Lung (tissue), 12 donors: ENCODE results near the gene SLC12A7. TPM values are rescaled to one million over a fixed set of nuclear protein-coding genes. Genes with fewer than 3 reads are reported as not detected.
A peak's percentile ranks its signal among the peaks of the same experiment; 100 is the strongest.

ENCODE experiments used
- ATAC-seq: fragments of 200-7000 bp; cut with Tn5 transposase; one replicate; pipeline ENCODE4 v1.9.1; 2020; ENCODE audit warnings: moderate number of reproducible peaks; ENCODE audit not compliant: insufficient read depth, low FRiP score
- DNase-seq, 3 donors: peaks; one replicate each; pipeline ENCODE4 v3.0.0-alpha.2; 2013 to 2017
- H3K27ac ChIP-seq, 2 donors: one replicate each; pipeline ENCODE4 v1.5.1; 2013; ENCODE audit warnings: mild to moderate bottlenecking in 2 of 2, moderate library complexity in 2 of 2, control low read depth in 1 of 2, inconsistent platforms in 1 of 2, low read depth in 1 of 2, low read length in 1 of 2
- H3K27me3 ChIP-seq, 3 donors: one replicate each; pipeline ENCODE4 v1.5.1; 2013; ENCODE audit warnings: low read length in 2 of 3; ENCODE audit not compliant: control insufficient read depth in 3 of 3, insufficient read depth in 3 of 3
- H3K36me3 ChIP-seq, 4 donors: one replicate each; pipeline ENCODE4 v1.5.1; 2013; ENCODE audit warnings: low read length in 4 of 4, mild to moderate bottlenecking in 1 of 4, moderate library complexity in 1 of 4; ENCODE audit not compliant: control insufficient read depth in 4 of 4, insufficient read depth in 4 of 4
- H3K4me1 ChIP-seq, 5 donors: one replicate each; pipeline ENCODE4 v1.5.1; 2013; ENCODE audit warnings: low read length in 5 of 5, mild to moderate bottlenecking in 2 of 5, moderate library complexity in 1 of 5; ENCODE audit not compliant: control insufficient read depth in 5 of 5, insufficient read depth in 5 of 5
- H3K4me3 ChIP-seq: one replicate; pipeline ENCODE4 v1.5.1; 2013; ENCODE audit warnings: mild to moderate bottlenecking, control low read depth, moderate library complexity
- H3K9ac ChIP-seq, 2 donors: one replicate each; pipeline ENCODE4 v1.5.1; 2013; ENCODE audit warnings: low read length in 2 of 2, control low read depth in 1 of 2; ENCODE audit not compliant: insufficient read depth in 1 of 2
- H3K9me3 ChIP-seq, 4 donors: one replicate each; pipeline ENCODE4 v1.5.1; 2013; ENCODE audit warnings: low read length in 3 of 4, mild to moderate bottlenecking in 1 of 4, moderate library complexity in 1 of 4; ENCODE audit not compliant: control insufficient read depth in 4 of 4, insufficient read depth in 3 of 4
- WGBS, 2 donors: extraction: QIAGEN DNeasy Blood & Tissue Kit; methylation state at CpG; one replicate each; pipeline ENCODE4 v1.1.7; 2013; 5-methylcytosine and 5-hydroxymethylcytosine counted together
- polyA plus RNA-seq, 2 donors: library from polyadenylated mRNA; stranded (reverse); fragments of 200-250 nt; gene quantifications; one replicate each; pipeline ENCODE4 v1.2.1, GENCODE V29; 2013
- total RNA-seq, 2 donors: library from RNA; depleted of rRNA in 1 of 2; stranded (reverse); fragments of >200 nt in 1 of 2; gene quantifications; one replicate each; pipeline ENCODE4 v1.2.1, GENCODE V29; 2014 to 2021
- TF ChIP-seq, protein P1 (sequence below): IDR thresholded peaks from 2 replicates; pipeline ENCODE4 v1.5.1; 2012; ENCODE audit warnings: mild to moderate bottlenecking; ENCODE audit errors: control extremely low read depth, extremely low read depth
- donor health status: control.
- donor health status: control.
- donor health status: Bipolar disorder and iron deficiency.
- donor health status: healthy.
- donor health status: DM: yes; HTN: yes; CAD: no.

Gene SLC12A7
- total and polyA plus RNA-seq, 4 donors: 14.8 to 50.4 (median 39.8) TPM

DNA sequence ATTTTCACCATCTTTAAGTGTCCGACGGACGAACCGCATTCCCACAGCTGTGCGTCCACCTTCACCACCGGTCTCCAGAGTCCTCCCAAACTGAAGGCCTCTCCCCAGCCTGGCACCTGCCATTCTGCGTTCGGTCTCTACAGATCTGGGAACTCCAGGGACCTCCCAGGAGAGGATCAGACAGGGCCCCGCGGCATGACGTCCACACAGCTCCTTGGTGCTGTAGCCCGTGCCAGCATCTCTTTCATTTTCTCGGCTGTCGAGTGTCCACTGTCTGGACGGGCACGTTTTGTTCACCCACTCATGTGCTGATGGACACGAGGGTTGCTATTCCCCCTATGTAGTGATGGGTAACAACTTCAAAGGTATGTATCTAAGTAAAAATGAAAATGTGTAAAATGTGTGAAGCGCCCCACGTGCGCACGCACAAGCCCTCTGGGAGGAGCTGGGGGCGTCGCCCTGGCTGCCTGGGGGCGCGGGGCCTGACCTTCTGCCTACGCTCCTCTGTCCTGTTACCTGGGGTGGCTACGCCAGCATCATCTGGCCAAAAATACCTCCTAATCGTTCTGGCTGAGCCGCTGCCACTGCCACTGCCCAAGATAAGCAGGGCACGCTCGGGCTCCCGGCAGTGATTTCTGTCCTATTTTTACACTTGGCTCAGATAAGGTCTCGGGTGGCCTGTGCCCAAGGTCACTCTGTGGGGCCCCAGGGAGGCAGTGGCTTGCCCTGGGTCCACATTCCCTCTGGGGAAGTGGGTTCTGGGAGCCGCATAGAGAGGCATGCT is 10.8 kb upstream of the SLC12A7 start:
- H3K9ac ChIP-seq: no peak overlapping the region
- no peaks in the 10 kb centered on the region for H3K36me3 ChIP-seq
- H3K4me3 ChIP-seq: no peak overlapping the region
- no peak for ATAC-seq
- no peaks in the 10 kb centered on the region for H3K27me3 ChIP-seq
- 91 to 93% methylated on average over 34 of the region's 34 CpGs for WGBS, 2 donors
- H3K4me1 ChIP-seq: peaks cover 0 to 44% (median 6%) of the 10 kb centered on the region in 5 donors
- TF ChIP-seq, protein P1, sequence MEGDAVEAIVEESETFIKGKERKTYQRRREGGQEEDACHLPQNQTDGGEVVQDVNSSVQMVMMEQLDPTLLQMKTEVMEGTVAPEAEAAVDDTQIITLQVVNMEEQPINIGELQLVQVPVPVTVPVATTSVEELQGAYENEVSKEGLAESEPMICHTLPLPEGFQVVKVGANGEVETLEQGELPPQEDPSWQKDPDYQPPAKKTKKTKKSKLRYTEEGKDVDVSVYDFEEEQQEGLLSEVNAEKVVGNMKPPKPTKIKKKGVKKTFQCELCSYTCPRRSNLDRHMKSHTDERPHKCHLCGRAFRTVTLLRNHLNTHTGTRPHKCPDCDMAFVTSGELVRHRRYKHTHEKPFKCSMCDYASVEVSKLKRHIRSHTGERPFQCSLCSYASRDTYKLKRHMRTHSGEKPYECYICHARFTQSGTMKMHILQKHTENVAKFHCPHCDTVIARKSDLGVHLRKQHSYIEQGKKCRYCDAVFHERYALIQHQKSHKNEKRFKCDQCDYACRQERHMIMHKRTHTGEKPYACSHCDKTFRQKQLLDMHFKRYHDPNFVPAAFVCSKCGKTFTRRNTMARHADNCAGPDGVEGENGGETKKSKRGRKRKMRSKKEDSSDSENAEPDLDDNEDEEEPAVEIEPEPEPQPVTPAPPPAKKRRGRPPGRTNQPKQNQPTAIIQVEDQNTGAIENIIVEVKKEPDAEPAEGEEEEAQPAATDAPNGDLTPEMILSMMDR: no peak
- peak overlapping the region in 1 of 2 donors; percentile 92 for H3K27ac ChIP-seq
- H3K9me3 ChIP-seq: no peaks in the 10 kb centered on the region
- DNase-seq: no peak

DNA sequence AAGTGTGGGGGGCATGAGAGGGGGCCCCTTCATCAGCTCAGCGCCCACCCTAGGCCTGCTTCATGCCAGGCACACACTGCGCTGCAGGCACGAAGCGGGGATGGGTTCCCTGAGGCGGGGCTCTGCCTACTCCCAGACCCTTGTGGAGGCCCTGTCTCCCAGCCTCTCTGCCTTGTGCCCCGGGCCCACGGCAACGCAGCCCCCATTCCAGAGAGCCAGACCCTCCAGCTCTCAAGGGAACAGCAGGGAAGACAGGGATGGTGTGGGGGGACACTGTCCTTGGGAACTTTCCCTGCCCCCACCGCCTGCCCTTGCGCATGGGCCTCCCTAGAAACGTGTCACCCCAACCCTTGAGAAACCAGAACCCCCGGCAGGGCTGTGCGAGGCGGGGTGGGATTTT is 10.0 kb upstream of the SLC12A7 start:
- H3K4me3 ChIP-seq: no peak overlapping the region
- H3K9ac ChIP-seq: no peak overlapping the region
- H3K4me1 ChIP-seq: peaks cover 0 to 44% (median 6%) of the 10 kb centered on the region in 5 donors
- ATAC-seq (no peak), DNase-seq (no peak)
- TF ChIP-seq, protein P1: no peak
- no peaks in the 10 kb centered on the region for H3K27me3 ChIP-seq
- peak overlapping the region in 1 of 2 donors; percentile 14 for H3K27ac ChIP-seq
- 91 to 94% methylated on average over 14 of the region's 14 CpGs for WGBS, 2 donors
- H3K9me3 ChIP-seq: no peaks in the 10 kb centered on the region
- H3K36me3 ChIP-seq: no peaks in the 10 kb centered on the region

DNA sequence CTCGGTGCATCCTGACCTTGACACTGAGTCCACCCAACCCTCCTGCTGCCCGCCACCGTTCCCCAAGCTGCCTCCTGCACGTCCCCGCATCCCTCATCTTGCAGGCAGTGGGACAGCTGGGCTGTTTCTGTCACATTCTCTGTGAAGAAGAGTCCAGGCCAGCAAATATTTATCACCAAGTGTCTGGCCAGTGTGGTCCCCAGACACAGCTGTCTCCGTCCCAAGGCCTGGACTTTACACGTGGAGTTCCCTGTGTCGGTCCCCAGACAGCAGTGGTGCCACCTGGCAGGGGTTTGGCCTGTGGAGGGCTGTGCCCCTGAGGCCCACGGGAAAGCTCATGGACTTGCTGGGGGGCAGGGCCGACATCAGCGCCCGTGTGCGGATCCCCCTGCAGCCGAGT is 9.2 kb upstream of the SLC12A7 start:
- WGBS, 2 donors: 83 to 89% methylated on average over 14 of the region's 14 CpGs
- no peak for DNase-seq
- Histone ChIP-seq H3K27ac (no peak overlapping the region), H3K36me3 (no peaks in the 10 kb centered on the region), H3K4me3 (no peak overlapping the region), H3K4me1 (peaks cover 0 to 44% (median 6%) of the 10 kb centered on the region in 5 donors), H3K9me3 (no peaks in the 10 kb centered on the region), H3K9ac (no peak overlapping the region), H3K27me3 (no peaks in the 10 kb centered on the region)
- TF ChIP-seq, protein P1: no peak
- ATAC-seq: no peak
